Endodermal cell (in vitro differentiated cells): ENCODE data around the gene AP2S1. TPM values are rescaled to one million over a fixed set of nuclear protein-coding genes. Genes with fewer than 3 reads are reported as not detected.

Experiments
- DNase-seq: peaks from one replicate; pipeline ENCODE4 v3.0.0-alpha.2; 2017
- H3K27ac ChIP-seq: 2 replicates; pipeline ENCODE4 v1.5.1; 2013; ENCODE audit warnings: mild to moderate bottlenecking, low read depth, low read length, moderate library complexity
- H3K27me3 ChIP-seq: 2 replicates; pipeline ENCODE4 v1.6.1; 2013; ENCODE audit warnings: mild to moderate bottlenecking, low read length, moderate library complexity; ENCODE audit not compliant: insufficient read depth, control insufficient read depth, poor library complexity, severe bottlenecking
- H3K36me3 ChIP-seq: 2 replicates; pipeline ENCODE4 v1.7.0; 2013; ENCODE audit warnings: mild to moderate bottlenecking, low read length, moderate library complexity; ENCODE audit not compliant: control insufficient read depth, insufficient read depth
- H3K4me1 ChIP-seq: one replicate; pipeline ENCODE4 v1.7.0; 2013; ENCODE audit warnings: low read length; ENCODE audit not compliant: control insufficient read depth, insufficient read depth
- H3K4me3 ChIP-seq: 2 replicates; pipeline ENCODE4 v1.5.1; 2013; ENCODE audit warnings: mild to moderate bottlenecking, low read length, moderate library complexity
- H3K9ac ChIP-seq: 2 replicates; pipeline ENCODE4 v1.6.1; 2013; ENCODE audit warnings: mild to moderate bottlenecking, low read length, moderate library complexity; ENCODE audit not compliant: poor library complexity, severe bottlenecking; ENCODE audit errors: extremely low read depth
- H3K9me3 ChIP-seq: 2 replicates; pipeline ENCODE4 v1.6.1; 2013; ENCODE audit warnings: mild to moderate bottlenecking, low read length, moderate library complexity; ENCODE audit not compliant: control insufficient read depth
- H3K27ac Mint-ChIP-seq: 2 replicates; pipeline ENCODE4 v1.8.0; 2020; ENCODE audit warnings: mixed read lengths
- H3K27me3 Mint-ChIP-seq: 2 replicates; pipeline ENCODE4 v1.8.0; 2021; ENCODE audit warnings: mild to moderate bottlenecking, mixed read lengths; ENCODE audit not compliant: insufficient read depth
- H3K36me3 Mint-ChIP-seq: 2 replicates; pipeline ENCODE4 v1.8.0; 2020; ENCODE audit warnings: low read depth, mixed read lengths
- H3K4me1 Mint-ChIP-seq: 2 replicates; pipeline ENCODE4 v1.8.0; 2020; ENCODE audit warnings: mixed read lengths
- H3K4me3 Mint-ChIP-seq: 2 replicates; pipeline ENCODE4 v1.8.0; 2020; ENCODE audit warnings: mild to moderate bottlenecking, moderate library complexity, mixed read lengths
- H3K9me3 Mint-ChIP-seq: 2 replicates; pipeline ENCODE4 v1.8.0; 2020; ENCODE audit warnings: mild to moderate bottlenecking, mixed read lengths
- CTCF ChIP-seq: fragments of 200-600 bp; sonication (generic); conservative IDR thresholded peaks from 2 replicates; pipeline ENCODE4 v1.5.0; 2021; ENCODE audit warnings: antibody characterized with exemption, mild to moderate bottlenecking
- WGBS, 2 experiments: methylation state at CpG; one replicate each; pipeline versions ENCODE4 v1.1.5 to v1.1.7; 2013; ENCODE audit warnings: missing lambda C conversion rate in 2 of 2, mixed read lengths in 1 of 2; ENCODE audit not compliant: insufficient coverage in 1 of 2, insufficient read length in 1 of 2; 5-methylcytosine and 5-hydroxymethylcytosine counted together
- total RNA-seq, 2 donors: library from RNA; stranded (reverse); fragmentation: NEBNext Ultra II Directional in 1 of 2; extraction: Animal tissue kit (Norgen Biotek cat#: 25700) in 1 of 2; gene quantifications; 2 replicates in 1 of 2; 3 replicates in 1 of 2; pipeline ENCODE4 v1.2.1, GENCODE V29; 2021

The AP2S1 gene
- total RNA-seq, 2 donors from 2014 or later: 162 to 214 TPM

- Histone ChIP-seq H3K27me3 (no peaks in the 10 kb centered on the region), H3K4me1 (no peaks in the 10 kb centered on the region), H3K9ac (no peak overlapping the region), H3K4me3 (no peak overlapping the region), H3K36me3 (no peaks in the 10 kb centered on the region), H3K27ac (no peak overlapping the region), H3K9me3 (no peaks in the 10 kb centered on the region)
- WGBS, 2 experiments: 94 to 100% methylated on average over 1 to 3 of the region's 3 CpGs
- peaks cover 9% of the 10 kb centered on the region for H3K36me3 Mint-ChIP-seq
- no peaks in the 10 kb centered on the region for H3K4me1 Mint-ChIP-seq
- no peak overlapping the region for H3K27ac Mint-ChIP-seq
- no peak overlapping the region for H3K4me3 Mint-ChIP-seq
- peaks cover 5% of the 10 kb centered on the region for H3K9me3 Mint-ChIP-seq
- no peak for DNase-seq
- no peak for TF ChIP-seq CTCF
- H3K27me3 Mint-ChIP-seq: no peaks in the 10 kb centered on the region
Measured at GRCh38 chr19:46890423-46891170, 40.0 kb upstream of the AP2S1 start.

GRCh38 chr19:46887240-46887782, 36.7 kb upstream of the AP2S1 start:
- TF ChIP-seq CTCF: no peak

GRCh38 chr19:46886546-46887239, 36.0 kb upstream of the AP2S1 start:
- no peak for DNase-seq
- H3K4me3 ChIP-seq: no peak overlapping the region
- H3K9me3 ChIP-seq: no peaks in the 10 kb centered on the region
- no peaks in the 10 kb centered on the region for H3K36me3 ChIP-seq
- Mint-ChIP-seq H3K27ac (no peak overlapping the region), H3K4me3 (no peak overlapping the region), H3K4me1 (no peaks in the 10 kb centered on the region), H3K36me3 (peaks cover 5% of the 10 kb centered on the region), H3K27me3 (no peaks in the 10 kb centered on the region), H3K9me3 (peaks cover 5% of the 10 kb centered on the region)
- no peaks in the 10 kb centered on the region for H3K27me3 ChIP-seq
- no peak overlapping the region for H3K9ac ChIP-seq
- 83 to 100% methylated on average over 3 to 5 of the region's 5 CpGs for WGBS, 2 experiments
- TF ChIP-seq CTCF: no peak
- H3K4me1 ChIP-seq: no peaks in the 10 kb centered on the region
- no peak overlapping the region for H3K27ac ChIP-seq

More at GRCh38 chr19:46887240-46887782, 36.7 kb upstream of the AP2S1 start:
- Histone ChIP-seq H3K9ac (no peak overlapping the region), H3K36me3 (no peaks in the 10 kb centered on the region), H3K27me3 (no peaks in the 10 kb centered on the region), H3K4me3 (no peak overlapping the region), H3K9me3 (no peaks in the 10 kb centered on the region), H3K27ac (no peak overlapping the region), H3K4me1 (no peaks in the 10 kb centered on the region)
- Mint-ChIP-seq H3K4me1 (no peaks in the 10 kb centered on the region), H3K27me3 (no peaks in the 10 kb centered on the region), H3K4me3 (no peak overlapping the region), H3K27ac (no peak overlapping the region), H3K36me3 (peaks cover 5% of the 10 kb centered on the region), H3K9me3 (peaks cover 5% of the 10 kb centered on the region)
- 95% methylated on average over 3 to 5 of the region's 5 CpGs for WGBS, 2 experiments
- no peak for DNase-seq
